Epidermal melanocyte (primary cell): ENCODE measurements around the gene C1QTNF9.
"Not testable (repeated sequence)": the region's sequence is repeated elsewhere in the genome, so short reads cannot be mapped to it uniquely, and the experiment has no call there.

Experiments used
- DNase-seq: peaks from one replicate; pipeline ENCODE4 v3.0.0; 2011; ENCODE audit warnings: low spot score; ENCODE audit not compliant: insufficient read length

C1QTNF9 gene

DNA sequence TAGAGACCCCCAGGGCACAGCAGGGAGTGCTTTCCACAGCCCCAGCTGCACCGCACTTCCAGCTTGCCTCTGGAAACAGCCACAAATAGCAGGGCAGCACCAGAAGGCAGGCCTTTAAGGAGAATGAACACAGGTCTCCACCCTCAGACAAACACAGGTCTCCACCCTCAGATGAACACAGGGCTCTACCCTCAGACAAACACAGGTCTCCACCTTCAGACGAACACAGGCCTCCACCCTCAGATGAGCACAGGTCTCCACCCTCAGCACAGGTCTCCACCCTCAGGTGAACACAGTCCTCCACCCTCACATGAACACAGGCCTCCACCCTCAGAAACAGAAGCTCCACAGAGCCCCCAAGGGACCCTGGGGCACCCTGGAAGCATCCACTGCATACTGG, 51.7 kb downstream of the C1QTNF9 start:
- no peak for DNase-seq

DNA sequence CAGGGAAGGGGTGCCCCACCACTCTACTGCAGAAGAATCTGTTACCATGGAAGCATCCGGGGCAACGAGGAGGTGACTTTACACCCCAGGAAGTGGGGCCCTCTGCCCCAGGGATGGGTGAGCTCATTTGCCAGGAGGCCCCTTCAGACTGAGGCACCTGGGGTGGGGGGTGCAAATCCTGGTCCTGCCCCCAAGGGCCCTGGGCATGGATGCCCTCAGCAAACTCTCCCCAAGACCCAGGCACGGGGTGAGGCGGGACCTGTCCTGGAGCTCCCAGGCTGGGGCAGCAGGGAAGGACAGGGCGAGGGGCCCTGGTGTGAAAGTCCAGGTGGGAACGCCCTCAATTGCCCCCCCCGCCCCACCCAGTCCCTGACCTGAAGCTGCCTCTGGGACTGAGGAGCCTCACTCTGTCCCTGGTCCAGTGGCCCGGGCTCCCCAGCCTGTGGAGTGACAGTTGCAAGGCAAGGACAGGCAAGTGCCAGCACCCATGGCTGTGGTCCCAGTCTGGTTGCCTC, 52.5 kb downstream of the C1QTNF9 start:
- no peak for DNase-seq

DNA sequence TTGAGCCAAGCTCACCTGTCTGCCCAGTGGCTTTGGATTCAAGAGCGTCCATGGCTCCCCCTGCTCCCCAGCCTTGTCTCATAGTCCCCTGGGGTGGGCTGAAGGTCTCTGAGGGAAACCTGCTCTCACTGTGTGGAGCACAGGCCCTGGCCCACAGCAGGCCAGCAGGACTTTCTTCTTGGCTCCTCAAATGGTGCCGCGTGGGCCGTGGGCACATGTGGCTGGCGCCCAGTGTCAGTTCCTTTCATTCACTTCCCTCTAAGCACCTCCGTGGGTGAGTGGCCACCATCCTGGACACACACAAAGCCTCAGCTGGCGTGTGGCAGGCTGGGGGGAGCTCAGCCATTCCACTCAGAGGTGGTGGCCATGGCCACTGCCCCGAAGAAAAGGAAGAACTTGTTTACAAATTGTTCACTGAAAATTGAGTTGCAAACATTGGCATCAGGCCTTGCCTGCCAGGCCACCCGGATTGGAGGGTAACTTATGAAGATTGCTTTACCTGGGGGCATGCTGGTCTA, 53.1 kb downstream of the C1QTNF9 start:
- DNase-seq = no peak

DNA sequence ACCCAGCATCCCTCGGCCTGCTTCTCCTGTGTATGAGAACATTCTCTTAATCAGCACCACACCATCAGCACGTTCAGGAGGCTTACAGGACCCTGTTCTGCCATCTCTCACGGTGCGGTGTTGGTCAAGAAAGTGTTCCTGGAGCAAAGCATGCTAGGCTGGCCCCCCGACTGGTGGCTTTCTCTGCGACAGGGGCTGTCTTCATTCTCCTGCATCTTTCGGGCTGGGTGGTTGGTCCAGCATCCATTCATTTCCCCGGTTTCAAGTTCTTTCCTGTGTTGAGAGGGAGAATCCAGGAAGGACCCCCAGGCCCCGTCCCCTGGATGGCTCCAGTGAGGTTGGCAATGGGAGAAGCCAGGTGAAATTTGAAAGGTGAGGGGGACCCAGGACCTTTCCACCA, 55.8 kb downstream of the C1QTNF9 start:
- no peak for DNase-seq

DNA sequence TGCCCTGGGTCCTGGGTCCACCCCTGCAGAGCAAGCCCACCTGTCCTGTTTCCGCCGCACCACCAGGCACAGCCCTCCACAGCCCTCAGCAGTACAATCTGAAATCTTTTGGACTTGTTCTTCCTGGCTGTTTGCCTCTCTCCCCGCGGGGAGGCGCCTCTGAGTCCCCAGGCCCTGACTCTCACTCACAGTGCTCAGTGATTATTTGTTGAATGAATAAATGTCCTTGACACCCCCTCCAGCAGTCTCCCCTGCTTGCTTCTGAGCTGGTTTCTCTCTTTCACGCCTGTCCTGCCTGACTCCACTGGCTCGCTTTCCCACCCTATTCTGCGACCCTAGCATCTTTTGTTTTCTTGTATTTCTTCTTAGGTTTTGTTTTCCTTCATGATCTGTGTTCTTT, 56.9 kb downstream of the C1QTNF9 start:
- not testable (repeated sequence) for DNase-seq

DNA sequence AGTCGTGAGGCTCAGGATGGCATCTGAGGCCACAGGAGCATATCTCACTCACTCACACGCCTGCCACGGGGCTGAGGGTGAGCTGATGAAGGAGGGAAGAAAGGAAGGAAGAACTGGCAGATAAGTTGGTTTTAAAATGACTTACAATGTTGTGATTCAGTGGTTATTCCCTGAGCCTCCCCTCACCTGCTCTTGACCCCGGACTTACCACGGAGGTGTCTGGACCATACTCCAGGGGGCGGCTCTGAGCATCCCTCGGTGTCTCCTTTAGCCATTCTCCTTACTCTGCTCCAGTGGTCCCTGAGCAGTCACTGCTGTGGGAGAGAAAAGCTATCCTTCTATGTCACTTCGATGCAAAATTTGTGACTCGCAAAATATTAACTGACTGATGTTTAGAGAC, 61.9 kb downstream of the C1QTNF9 start:
- not testable (repeated sequence) for DNase-seq
